ENCODE data around the gene MAP3K7.
A peak's percentile ranks its signal among the peaks of the same experiment; 100 is the strongest.

DNA sequence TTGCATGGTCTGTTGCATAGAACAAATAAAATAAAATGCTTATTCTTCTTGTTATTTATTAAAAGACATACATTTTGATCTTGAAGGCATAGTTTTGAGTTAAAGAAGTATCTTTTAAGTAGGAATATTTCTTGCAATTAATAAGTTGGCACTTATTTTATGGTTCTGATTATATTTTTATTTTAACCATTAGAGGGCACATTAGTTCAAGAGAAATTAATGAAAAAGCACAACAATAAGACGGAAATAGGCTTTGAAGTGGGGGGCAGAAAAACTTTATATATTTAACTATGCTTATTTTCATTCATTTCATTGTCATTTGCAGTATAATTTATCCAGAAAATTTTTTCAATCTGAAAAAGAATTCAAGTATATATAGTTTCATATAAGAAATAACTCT is 44.2 kb upstream of the MAP3K7 start:
- no peak for TF ChIP-seq EZH2phosphoT487 (IDR thresholded peaks at IDR 0.05; ENCODE audit: borderline replicate concordance)
- TF ChIP-seq POLR2AphosphoS5 (IDR thresholded peaks at IDR 0.05; ENCODE audit: low read depth, low read length) = no peak
- no peak for TF ChIP-seq TCF7L2 (IDR thresholded peaks at IDR 0.05; ENCODE audit: borderline replicate concordance, extremely low read depth, insufficient read depth, insufficient read length)
- TF ChIP-seq EGR1 (IDR thresholded peaks at IDR 0.05; ENCODE audit: low read depth) = no peak
- TF ChIP-seq, protein P1, sequence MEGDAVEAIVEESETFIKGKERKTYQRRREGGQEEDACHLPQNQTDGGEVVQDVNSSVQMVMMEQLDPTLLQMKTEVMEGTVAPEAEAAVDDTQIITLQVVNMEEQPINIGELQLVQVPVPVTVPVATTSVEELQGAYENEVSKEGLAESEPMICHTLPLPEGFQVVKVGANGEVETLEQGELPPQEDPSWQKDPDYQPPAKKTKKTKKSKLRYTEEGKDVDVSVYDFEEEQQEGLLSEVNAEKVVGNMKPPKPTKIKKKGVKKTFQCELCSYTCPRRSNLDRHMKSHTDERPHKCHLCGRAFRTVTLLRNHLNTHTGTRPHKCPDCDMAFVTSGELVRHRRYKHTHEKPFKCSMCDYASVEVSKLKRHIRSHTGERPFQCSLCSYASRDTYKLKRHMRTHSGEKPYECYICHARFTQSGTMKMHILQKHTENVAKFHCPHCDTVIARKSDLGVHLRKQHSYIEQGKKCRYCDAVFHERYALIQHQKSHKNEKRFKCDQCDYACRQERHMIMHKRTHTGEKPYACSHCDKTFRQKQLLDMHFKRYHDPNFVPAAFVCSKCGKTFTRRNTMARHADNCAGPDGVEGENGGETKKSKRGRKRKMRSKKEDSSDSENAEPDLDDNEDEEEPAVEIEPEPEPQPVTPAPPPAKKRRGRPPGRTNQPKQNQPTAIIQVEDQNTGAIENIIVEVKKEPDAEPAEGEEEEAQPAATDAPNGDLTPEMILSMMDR (IDR thresholded peaks at IDR 0.05 in 2 of 3, conservative IDR thresholded peaks at IDR 0.05 in 1 of 3; ENCODE audit: borderline replicate concordance in 1 of 3, insufficient read depth in 1 of 3, low read depth in 2 of 3, low read length in 2 of 3) = 0 out of 6 replicates have a peak, but pooled peaks of 1 of the 3 experiments have one; percentile 15
- no peak for TF ChIP-seq ZNF274 (IDR thresholded peaks at IDR 0.05; ENCODE audit: low read depth, low read length)
- TF ChIP-seq ELF1 (IDR thresholded peaks at IDR 0.05; ENCODE audit: borderline replicate concordance, low read depth) = no peak
- TF ChIP-seq EZH2 (IDR thresholded peaks at IDR 0.05) = no peak
- TF ChIP-seq, protein P2, sequence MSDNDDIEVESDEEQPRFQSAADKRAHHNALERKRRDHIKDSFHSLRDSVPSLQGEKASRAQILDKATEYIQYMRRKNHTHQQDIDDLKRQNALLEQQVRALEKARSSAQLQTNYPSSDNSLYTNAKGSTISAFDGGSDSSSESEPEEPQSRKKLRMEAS (IDR thresholded peaks at IDR 0.05) = no peak
- TF ChIP-seq, protein P3, sequence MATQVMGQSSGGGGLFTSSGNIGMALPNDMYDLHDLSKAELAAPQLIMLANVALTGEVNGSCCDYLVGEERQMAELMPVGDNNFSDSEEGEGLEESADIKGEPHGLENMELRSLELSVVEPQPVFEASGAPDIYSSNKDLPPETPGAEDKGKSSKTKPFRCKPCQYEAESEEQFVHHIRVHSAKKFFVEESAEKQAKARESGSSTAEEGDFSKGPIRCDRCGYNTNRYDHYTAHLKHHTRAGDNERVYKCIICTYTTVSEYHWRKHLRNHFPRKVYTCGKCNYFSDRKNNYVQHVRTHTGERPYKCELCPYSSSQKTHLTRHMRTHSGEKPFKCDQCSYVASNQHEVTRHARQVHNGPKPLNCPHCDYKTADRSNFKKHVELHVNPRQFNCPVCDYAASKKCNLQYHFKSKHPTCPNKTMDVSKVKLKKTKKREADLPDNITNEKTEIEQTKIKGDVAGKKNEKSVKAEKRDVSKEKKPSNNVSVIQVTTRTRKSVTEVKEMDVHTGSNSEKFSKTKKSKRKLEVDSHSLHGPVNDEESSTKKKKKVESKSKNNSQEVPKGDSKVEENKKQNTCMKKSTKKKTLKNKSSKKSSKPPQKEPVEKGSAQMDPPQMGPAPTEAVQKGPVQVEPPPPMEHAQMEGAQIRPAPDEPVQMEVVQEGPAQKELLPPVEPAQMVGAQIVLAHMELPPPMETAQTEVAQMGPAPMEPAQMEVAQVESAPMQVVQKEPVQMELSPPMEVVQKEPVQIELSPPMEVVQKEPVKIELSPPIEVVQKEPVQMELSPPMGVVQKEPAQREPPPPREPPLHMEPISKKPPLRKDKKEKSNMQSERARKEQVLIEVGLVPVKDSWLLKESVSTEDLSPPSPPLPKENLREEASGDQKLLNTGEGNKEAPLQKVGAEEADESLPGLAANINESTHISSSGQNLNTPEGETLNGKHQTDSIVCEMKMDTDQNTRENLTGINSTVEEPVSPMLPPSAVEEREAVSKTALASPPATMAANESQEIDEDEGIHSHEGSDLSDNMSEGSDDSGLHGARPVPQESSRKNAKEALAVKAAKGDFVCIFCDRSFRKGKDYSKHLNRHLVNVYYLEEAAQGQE (IDR thresholded peaks at IDR 0.05; ENCODE audit: low read depth) = no peak
- no peak for TF ChIP-seq JUND (IDR thresholded peaks at IDR 0.05)

Data from HCT116 (cell line).